ENCODE measurements around the gene SLC25A45. TPM values are rescaled to one million over a fixed set of nuclear protein-coding genes. Genes with fewer than 3 reads are reported as not detected.

Gene SLC25A45
- total RNA-seq, 1 donor from 2014 or later: 5.3 TPM

DNA sequence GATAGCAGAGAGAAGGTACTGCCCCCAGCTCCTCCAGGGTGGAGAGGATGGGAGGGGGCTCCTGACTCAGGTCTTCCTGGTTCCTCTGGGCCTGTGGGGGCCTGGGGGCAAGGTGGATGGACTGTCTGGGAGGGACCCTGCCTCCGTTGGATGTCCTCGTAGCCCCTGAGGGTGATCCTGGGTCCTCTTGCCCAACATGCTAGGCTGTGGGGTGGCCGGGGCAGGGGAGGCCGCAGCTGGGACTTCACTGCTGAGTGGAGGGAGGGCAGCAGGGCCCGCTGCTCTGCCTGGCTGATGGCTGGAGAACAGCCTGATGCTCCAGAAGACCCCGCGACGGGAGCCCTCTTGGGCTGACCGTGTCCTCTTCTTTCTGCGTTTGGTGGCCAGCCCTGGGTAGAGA, 17.4 kb upstream of the SLC25A45 start:
- Mint-ChIP-seq H3K27me3 (no peaks in the 10 kb centered on the region), H3K4me3 (ENCODE audit: low read depth) (no peak overlapping the region), H3K4me1 (ENCODE audit: low read depth) (peaks cover 7% of the 10 kb centered on the region), H3K27ac (no peak overlapping the region), H3K9me3 (ENCODE audit: low read depth) (no peaks in the 10 kb centered on the region), H3K36me3 (ENCODE audit: insufficient read depth) (peaks cover 7% of the 10 kb centered on the region)
- TF ChIP-seq, protein P1, sequence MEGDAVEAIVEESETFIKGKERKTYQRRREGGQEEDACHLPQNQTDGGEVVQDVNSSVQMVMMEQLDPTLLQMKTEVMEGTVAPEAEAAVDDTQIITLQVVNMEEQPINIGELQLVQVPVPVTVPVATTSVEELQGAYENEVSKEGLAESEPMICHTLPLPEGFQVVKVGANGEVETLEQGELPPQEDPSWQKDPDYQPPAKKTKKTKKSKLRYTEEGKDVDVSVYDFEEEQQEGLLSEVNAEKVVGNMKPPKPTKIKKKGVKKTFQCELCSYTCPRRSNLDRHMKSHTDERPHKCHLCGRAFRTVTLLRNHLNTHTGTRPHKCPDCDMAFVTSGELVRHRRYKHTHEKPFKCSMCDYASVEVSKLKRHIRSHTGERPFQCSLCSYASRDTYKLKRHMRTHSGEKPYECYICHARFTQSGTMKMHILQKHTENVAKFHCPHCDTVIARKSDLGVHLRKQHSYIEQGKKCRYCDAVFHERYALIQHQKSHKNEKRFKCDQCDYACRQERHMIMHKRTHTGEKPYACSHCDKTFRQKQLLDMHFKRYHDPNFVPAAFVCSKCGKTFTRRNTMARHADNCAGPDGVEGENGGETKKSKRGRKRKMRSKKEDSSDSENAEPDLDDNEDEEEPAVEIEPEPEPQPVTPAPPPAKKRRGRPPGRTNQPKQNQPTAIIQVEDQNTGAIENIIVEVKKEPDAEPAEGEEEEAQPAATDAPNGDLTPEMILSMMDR (IDR thresholded peaks at IDR 0.05; ENCODE audit: unreplicated experiment): no peak
- DNase-seq (ENCODE audit: low spot score, unreplicated experiment): no peak

DNA sequence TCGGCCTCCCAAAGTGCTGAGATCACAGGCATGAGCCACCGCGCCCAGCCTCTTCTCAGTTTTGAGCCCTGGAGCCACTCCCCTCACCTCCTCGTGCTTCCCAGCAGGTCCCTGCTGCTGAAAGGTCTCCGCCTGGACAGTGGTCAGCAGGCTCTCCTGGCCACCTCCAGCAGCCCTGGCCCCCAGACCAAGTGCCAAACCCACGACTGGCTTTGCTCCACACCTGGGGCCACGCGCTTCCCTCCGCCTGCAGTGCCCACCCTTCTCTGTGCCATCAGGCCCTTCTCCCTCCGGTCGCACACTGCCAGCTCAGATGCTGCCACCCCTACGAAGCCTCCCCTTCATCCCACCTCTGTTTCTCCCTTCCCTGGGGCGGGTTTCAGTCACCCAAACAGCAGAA, 16.8 kb upstream of the SLC25A45 start:
- peaks cover 7% of the 10 kb centered on the region for H3K36me3 Mint-ChIP-seq (ENCODE audit: insufficient read depth)
- peaks cover 7% of the 10 kb centered on the region for H3K4me1 Mint-ChIP-seq (ENCODE audit: low read depth)
- no peak for DNase-seq (ENCODE audit: low spot score, unreplicated experiment)
- H3K27ac Mint-ChIP-seq: no peak overlapping the region
- H3K27me3 Mint-ChIP-seq: no peaks in the 10 kb centered on the region
- no peak overlapping the region for H3K4me3 Mint-ChIP-seq (ENCODE audit: low read depth)
- no peaks in the 10 kb centered on the region for H3K9me3 Mint-ChIP-seq (ENCODE audit: low read depth)
- TF ChIP-seq, protein P1 (IDR thresholded peaks at IDR 0.05; ENCODE audit: unreplicated experiment): no peak

DNA sequence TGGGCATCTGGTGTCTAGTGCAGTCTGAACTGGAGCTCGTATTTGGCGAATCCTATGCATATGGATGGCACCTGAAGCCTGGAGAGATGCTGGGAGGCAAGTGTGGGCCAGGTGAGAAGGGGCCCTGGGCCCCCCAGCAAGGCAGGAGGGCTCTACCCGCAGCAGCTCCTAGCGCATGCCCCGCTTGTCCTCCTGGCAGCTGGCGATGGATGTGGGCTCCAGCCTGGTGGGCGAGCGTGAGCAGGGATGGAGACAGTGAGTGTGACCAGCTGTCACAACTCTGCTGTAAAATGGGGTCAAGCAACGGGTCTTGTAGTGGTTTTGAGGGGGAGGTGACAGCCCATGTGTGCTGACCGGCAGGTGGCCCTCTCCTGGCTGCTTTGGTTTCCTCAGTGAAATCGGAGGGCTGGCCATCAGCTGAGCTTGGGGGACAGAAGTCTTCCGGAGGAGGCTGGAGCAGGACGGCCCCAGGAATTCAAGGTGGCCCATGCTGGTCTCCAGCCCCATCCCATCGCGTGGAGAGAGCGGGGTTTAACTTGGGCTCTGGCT, 16.0 kb upstream of the SLC25A45 start:
- Mint-ChIP-seq H3K36me3 (ENCODE audit: insufficient read depth) (peaks cover 7% of the 10 kb centered on the region), H3K4me1 (ENCODE audit: low read depth) (peaks cover 7% of the 10 kb centered on the region), H3K27me3 (no peaks in the 10 kb centered on the region), H3K9me3 (ENCODE audit: low read depth) (no peaks in the 10 kb centered on the region), H3K27ac (no peak overlapping the region), H3K4me3 (ENCODE audit: low read depth) (no peak overlapping the region)
- TF ChIP-seq, protein P1 (IDR thresholded peaks at IDR 0.05; ENCODE audit: unreplicated experiment): no peak
- no peak for DNase-seq (ENCODE audit: low spot score, unreplicated experiment)

DNA sequence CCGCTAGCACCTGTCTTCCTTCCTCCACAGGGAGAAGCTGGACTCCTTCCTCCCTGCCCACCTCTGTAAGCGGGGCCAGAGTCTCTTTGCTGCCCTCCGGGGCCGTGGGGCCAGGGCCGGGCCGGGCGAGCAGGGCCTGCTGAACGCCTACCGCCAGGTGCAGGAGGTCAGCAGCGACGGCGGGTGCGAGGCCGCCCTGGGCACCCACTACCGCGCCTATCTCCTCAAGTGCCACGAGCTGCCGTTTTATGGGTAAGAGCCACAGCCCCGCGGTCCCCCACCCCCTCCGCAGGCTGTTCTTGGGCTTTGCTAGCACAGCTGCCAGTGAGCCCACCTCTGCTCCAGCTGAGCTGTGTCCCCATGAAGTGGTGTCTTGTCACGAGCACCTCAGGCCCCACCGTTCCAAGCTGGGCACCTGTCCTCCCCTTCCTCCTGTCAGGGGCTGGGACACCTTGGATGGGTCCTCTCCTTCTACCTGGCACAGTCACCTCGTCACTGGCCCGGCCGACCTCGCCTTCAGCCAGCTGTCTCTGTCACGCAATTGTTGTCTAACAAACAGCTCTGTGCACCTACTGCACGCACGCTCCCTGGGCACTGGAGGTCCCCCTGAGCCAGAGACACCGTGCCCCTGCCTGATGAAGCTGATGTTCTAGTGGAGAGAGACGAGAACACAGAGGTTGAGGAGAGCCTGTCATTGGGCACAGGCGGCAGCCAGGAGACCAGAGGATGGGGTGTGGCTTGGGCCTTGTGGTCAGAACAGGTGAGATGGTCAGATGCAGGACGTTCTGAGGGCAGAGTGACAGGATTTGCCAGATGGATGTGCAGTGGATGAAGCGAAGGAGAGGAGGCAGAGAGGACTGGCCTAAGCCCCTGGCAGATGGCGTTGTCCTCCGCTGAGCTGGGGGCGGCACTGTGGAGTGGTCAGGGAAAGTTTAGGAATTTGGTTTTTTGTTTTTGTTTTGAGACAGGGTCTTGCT, 14.6 kb upstream of the SLC25A45 start:
- H3K9me3 Mint-ChIP-seq (ENCODE audit: low read depth): no peaks in the 10 kb centered on the region
- H3K27ac Mint-ChIP-seq: no peak overlapping the region
- H3K4me1 Mint-ChIP-seq (ENCODE audit: low read depth): peaks cover 5% of the 10 kb centered on the region
- DNase-seq (ENCODE audit: low spot score, unreplicated experiment): no peak
- TF ChIP-seq, protein P1 (IDR thresholded peaks at IDR 0.05; ENCODE audit: unreplicated experiment): no peak
- no peaks in the 10 kb centered on the region for H3K27me3 Mint-ChIP-seq
- H3K36me3 Mint-ChIP-seq (ENCODE audit: insufficient read depth): peaks cover 7% of the 10 kb centered on the region
- H3K4me3 Mint-ChIP-seq (ENCODE audit: low read depth): no peak overlapping the region

DNA sequence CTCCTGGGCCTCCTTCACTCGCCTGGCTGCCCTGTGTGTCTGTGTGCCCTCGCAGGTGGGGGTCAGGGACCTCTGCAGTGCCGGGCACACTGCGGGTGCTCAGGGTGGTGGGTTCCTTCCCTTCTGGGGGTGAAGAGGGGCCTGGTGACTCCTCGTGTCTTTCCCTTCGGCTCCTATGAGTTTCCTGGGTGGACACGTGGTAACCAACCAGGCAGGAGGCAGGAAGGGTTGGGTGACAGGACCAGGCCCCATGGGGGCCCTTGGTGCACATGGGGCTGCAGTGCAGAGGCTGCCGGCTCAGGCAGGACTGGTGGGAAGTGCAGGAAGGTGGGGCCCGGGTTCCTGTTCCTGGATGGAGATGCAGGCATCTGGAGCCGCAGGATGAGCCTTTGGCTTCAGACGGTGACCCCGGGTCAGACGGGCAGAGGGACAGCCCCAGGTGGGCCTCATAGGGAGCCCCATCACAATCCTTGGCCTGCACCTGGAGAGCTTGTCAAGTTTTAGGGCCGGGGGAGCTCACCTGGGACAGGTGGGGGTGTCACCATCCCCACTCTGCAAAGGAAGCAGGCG, 13.6 kb upstream of the SLC25A45 start:
- H3K36me3 Mint-ChIP-seq (ENCODE audit: insufficient read depth): peaks cover 4% of the 10 kb centered on the region
- H3K27me3 Mint-ChIP-seq: no peaks in the 10 kb centered on the region
- H3K4me1 Mint-ChIP-seq (ENCODE audit: low read depth): no peaks in the 10 kb centered on the region
- no peak for DNase-seq (ENCODE audit: low spot score, unreplicated experiment)
- H3K27ac Mint-ChIP-seq: no peak overlapping the region
- TF ChIP-seq, protein P1 (IDR thresholded peaks at IDR 0.05; ENCODE audit: unreplicated experiment): no peak
- H3K9me3 Mint-ChIP-seq (ENCODE audit: low read depth): no peaks in the 10 kb centered on the region
- H3K4me3 Mint-ChIP-seq (ENCODE audit: low read depth): no peak overlapping the region
